Measurements from ENCODE around the gene TMEM184B.

GRCh38 chr22:38317995-38318715 lies 45.3 kb upstream of the TMEM184B start:
- TF ChIP-seq POLR2A (IDR thresholded peaks at IDR 0.05) (peak in 1 of 2 donors; percentile 15), CTCF (IDR thresholded peaks at IDR 0.05) (no peak)
